PC-3 (cell line): ENCODE data around the gene VSTM2B. TPM values are rescaled to one million over a fixed set of nuclear protein-coding genes. Genes with fewer than 3 reads are reported as not detected.

ENCODE experiments used
- ATAC-seq: fragments of 200-7000 bp; cut with Tn5 transposase; 2 replicates; pipeline ENCODE4 v1.9.1; 2020; ENCODE audit warnings: mild to moderate bottlenecking, moderate library complexity
- BruUV-seq: library from RNA; stranded (reverse); fragments of 400-500 nt; replicated peaks from 2 replicates; lab custom pipeline; 2021; lab: Mats Ljungman, UMichigan
- CTCF ChIA-PET: fragments of 300-600 bp; sonication (Branson Sonifier 250); formaldehyde crosslinking; loops from one replicate; lab custom pipeline; 2022; ENCODE audit warnings: antibody characterized with exemption; lab: Charles Lee
- POLR2A ChIA-PET: fragments of 300-600 bp; sonication (Branson Sonifier 250); formaldehyde crosslinking; loops from one replicate; lab custom pipeline; 2022; ENCODE audit warnings: antibody characterized with exemption; ENCODE audit not compliant: unreplicated experiment; lab: Charles Lee
- DNase-seq: peaks from one replicate; pipeline ENCODE4 v3.0.0-alpha.2; 2015
- H2AFZ ChIP-seq: fragments of 300-600 bp; sonication (generic); 2 replicates; pipeline ENCODE4 v1.6.0; 2016; ENCODE audit warnings: antibody characterized with exemption, low read length
- H3F3A ChIP-seq: fragments of 300-600 bp; sonication (generic); one replicate; pipeline ENCODE4 v1.6.0; 2017; ENCODE audit warnings: antibody characterized with exemption, low read length, control low read depth, mild to moderate bottlenecking; ENCODE audit not compliant: unreplicated experiment
- H3K27ac ChIP-seq: fragments of 300-600 bp; sonication (generic); 2 replicates; pipeline ENCODE4 v1.5.1; 2016; ENCODE audit warnings: mild to moderate bottlenecking, low read length
- H3K27me3 ChIP-seq: fragments of 300-600 bp; sonication (generic); 2 replicates; pipeline ENCODE4 v1.6.1; 2016; ENCODE audit warnings: low read length, mixed read lengths
- H3K36me3 ChIP-seq: fragments of 300-600 bp; sonication (generic); 2 replicates; pipeline ENCODE4 v1.6.1; 2016; ENCODE audit warnings: low read depth, mixed run types, low read length, mixed read lengths
- H3K4me1 ChIP-seq: fragments of 300-600 bp; sonication (generic); 2 replicates; pipeline ENCODE4 v1.5.1; 2016; ENCODE audit warnings: low read length; ENCODE audit not compliant: insufficient read depth
- H3K4me2 ChIP-seq: fragments of 300-600 bp; sonication (generic); 2 replicates; pipeline ENCODE4 v1.6.0; 2016; ENCODE audit warnings: low read length
- H3K4me3 ChIP-seq: fragments of 300-600 bp; sonication (generic); 2 replicates; pipeline ENCODE4 v1.5.1; 2016; ENCODE audit warnings: mild to moderate bottlenecking, low read length, mixed read lengths
- H3K79me2 ChIP-seq: fragments of 300-600 bp; sonication (generic); 2 replicates; pipeline ENCODE4 v1.6.1; 2017; ENCODE audit warnings: low read length, mixed read lengths
- H3K9ac ChIP-seq: fragments of 300-600 bp; sonication (generic); 2 replicates; pipeline ENCODE4 v1.6.0; 2016; ENCODE audit warnings: mild to moderate bottlenecking, low read length
- H3K9me2 ChIP-seq: fragments of 300-600 bp; sonication (generic); replicated peaks from 2 replicates; pipeline ENCODE4 v1.6.1; 2016; ENCODE audit warnings: mixed run types, low read length, mixed read lengths
- H3K9me3 ChIP-seq: fragments of 300-600 bp; sonication (generic); 2 replicates; pipeline ENCODE4 v1.6.1; 2016; ENCODE audit warnings: low read length, mixed read lengths
- H4K20me1 ChIP-seq: fragments of 300-600 bp; sonication (generic); 2 replicates; pipeline ENCODE4 v1.6.1; 2016; ENCODE audit warnings: low read length, mixed read lengths
- EZH2 ChIP-seq: fragments of 300-600 bp; sonication (generic); IDR thresholded peaks from one replicate; pipeline ENCODE4 v1.6.1; 2017; ENCODE audit warnings: antibody characterized with exemption, mild to moderate bottlenecking, low read length; ENCODE audit not compliant: unreplicated experiment
- EZH2phosphoT487 ChIP-seq: fragments of 300-600 bp; sonication (generic); IDR thresholded peaks from 2 replicates; pipeline ENCODE4 v1.6.1; 2018; ENCODE audit warnings: mild to moderate bottlenecking, antibody characterized with exemption, low read length, borderline replicate concordance
- intact Hi-C: fragments of 100-400 bp; cut with micrococcal nuclease; formaldehyde crosslinking; loops from 2 replicates; pipeline ENCODE4 v1.9.0; 2023
- total RNA-seq: library from RNA; depleted of rRNA; stranded (reverse); fragments of >200 nt; gene quantifications from 2 replicates; pipeline ENCODE4 v1.2.3, GENCODE V29; 2014
- TF ChIP-seq, protein P1 (sequence below): fragments of 300-600 bp; sonication (generic); conservative IDR thresholded peaks from 2 replicates; pipeline ENCODE4 v1.5.1; 2017; ENCODE audit warnings: antibody characterized with exemption, low read depth, mild to moderate bottlenecking, low read length

The VSTM2B gene
- total RNA-seq, 1 experiment from 2014 or later = not detected

DNA sequence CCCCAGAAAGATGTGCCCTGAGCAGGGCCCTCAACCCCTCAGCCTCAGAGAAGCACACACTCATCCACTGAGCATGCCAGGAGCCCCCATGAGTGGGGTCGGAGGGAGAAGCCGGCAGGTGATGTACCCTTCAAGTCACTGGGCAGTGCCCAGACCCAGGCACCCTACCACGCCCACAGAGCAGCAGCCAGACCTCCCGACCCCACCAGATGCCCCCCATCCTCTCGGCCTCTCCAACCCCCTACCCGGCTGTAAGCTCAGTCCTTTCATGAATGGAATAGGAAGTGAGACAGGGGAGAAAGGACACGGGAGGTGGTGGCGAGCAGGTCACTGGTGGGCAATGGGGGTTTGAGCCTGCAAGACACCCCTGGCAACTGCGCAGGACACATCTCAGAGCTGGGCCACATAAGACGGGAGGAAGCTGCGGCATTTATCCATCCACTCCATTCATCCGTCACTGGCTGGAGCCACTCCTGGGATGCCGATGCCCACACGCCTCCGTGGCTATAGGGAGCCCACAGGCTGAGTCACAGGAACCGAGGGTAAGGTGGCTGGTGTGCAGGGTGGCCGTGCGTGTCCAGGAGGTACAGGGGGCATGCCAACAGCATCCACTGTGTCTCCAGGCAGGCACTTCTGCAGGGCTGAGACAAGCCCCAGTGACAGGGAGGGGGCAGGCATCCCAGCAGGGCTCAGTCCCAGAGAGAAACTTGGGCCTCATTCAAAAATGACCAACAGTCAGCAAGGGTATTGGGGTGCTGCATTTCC, 23.8 kb upstream of the VSTM2B start:
- peaks cover 24% of the 10 kb centered on the region for H3K27me3 ChIP-seq
- H2AFZ ChIP-seq = no peak overlapping the region
- no peak overlapping the region for H3K9ac ChIP-seq

DNA sequence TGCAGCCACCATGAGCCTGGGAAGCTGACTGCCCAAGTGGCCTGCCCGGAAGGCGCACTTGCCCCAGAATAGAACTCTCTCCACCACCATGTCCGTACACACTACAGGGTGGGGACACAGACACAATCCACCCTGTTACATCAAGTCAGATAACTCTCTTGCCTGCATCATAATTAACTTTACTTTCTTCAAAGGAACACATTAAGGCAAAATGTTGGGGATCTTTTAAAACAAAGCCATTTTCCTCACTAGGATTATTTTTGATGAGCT, 23.3 kb upstream of the VSTM2B start:
- H3K4me2 ChIP-seq = no peak overlapping the region
- ChIA-PET POLR2A (no interaction called here), CTCF (no interaction called here)
- no peaks in the 10 kb centered on the region for H3K4me1 ChIP-seq
- no peaks in the 10 kb centered on the region for H3K9me2 ChIP-seq
- DNase-seq (no peak), ATAC-seq (no peak)
- H3K9ac ChIP-seq = no peak overlapping the region
- intact Hi-C loops = no loop called here
- peaks cover 24% of the 10 kb centered on the region for H3K27me3 ChIP-seq
- BruUV-seq = no TSS peak
- H3K27ac ChIP-seq = no peak overlapping the region
- H3F3A ChIP-seq = no peaks in the 10 kb centered on the region
- no peak for TF ChIP-seq EZH2
- no peak for TF ChIP-seq EZH2phosphoT487
- TF ChIP-seq, protein P1, sequence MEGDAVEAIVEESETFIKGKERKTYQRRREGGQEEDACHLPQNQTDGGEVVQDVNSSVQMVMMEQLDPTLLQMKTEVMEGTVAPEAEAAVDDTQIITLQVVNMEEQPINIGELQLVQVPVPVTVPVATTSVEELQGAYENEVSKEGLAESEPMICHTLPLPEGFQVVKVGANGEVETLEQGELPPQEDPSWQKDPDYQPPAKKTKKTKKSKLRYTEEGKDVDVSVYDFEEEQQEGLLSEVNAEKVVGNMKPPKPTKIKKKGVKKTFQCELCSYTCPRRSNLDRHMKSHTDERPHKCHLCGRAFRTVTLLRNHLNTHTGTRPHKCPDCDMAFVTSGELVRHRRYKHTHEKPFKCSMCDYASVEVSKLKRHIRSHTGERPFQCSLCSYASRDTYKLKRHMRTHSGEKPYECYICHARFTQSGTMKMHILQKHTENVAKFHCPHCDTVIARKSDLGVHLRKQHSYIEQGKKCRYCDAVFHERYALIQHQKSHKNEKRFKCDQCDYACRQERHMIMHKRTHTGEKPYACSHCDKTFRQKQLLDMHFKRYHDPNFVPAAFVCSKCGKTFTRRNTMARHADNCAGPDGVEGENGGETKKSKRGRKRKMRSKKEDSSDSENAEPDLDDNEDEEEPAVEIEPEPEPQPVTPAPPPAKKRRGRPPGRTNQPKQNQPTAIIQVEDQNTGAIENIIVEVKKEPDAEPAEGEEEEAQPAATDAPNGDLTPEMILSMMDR = no peak
- H3K4me3 ChIP-seq = no peak overlapping the region
- H4K20me1 ChIP-seq = no peaks in the 10 kb centered on the region
- no peak overlapping the region for H2AFZ ChIP-seq
- H3K9me3 ChIP-seq = no peaks in the 10 kb centered on the region
- no peaks in the 10 kb centered on the region for H3K79me2 ChIP-seq
- H3K36me3 ChIP-seq = no peaks in the 10 kb centered on the region

More for the DNA sequence above, 23.8 kb upstream of the VSTM2B start:
- H3K79me2 ChIP-seq = no peaks in the 10 kb centered on the region
- no peak overlapping the region for H3K27ac ChIP-seq
- ATAC-seq (no peak), DNase-seq (no peak)
- no peaks in the 10 kb centered on the region for H3F3A ChIP-seq
- no peaks in the 10 kb centered on the region for H3K36me3 ChIP-seq
- TF ChIP-seq EZH2phosphoT487 = no peak
- TF ChIP-seq EZH2 = no peak
- TF ChIP-seq, protein P1 = no peak
- CTCF ChIA-PET = no interaction called here
- no TSS peak for BruUV-seq
- intact Hi-C loops = no loop called here
- POLR2A ChIA-PET = no interaction called here
- H3K9me3 ChIP-seq = no peaks in the 10 kb centered on the region
- H3K4me3 ChIP-seq = no peak overlapping the region
- H4K20me1 ChIP-seq = no peaks in the 10 kb centered on the region
- H3K4me1 ChIP-seq = no peaks in the 10 kb centered on the region
- H3K4me2 ChIP-seq = no peak overlapping the region
- no peaks in the 10 kb centered on the region for H3K9me2 ChIP-seq

DNA sequence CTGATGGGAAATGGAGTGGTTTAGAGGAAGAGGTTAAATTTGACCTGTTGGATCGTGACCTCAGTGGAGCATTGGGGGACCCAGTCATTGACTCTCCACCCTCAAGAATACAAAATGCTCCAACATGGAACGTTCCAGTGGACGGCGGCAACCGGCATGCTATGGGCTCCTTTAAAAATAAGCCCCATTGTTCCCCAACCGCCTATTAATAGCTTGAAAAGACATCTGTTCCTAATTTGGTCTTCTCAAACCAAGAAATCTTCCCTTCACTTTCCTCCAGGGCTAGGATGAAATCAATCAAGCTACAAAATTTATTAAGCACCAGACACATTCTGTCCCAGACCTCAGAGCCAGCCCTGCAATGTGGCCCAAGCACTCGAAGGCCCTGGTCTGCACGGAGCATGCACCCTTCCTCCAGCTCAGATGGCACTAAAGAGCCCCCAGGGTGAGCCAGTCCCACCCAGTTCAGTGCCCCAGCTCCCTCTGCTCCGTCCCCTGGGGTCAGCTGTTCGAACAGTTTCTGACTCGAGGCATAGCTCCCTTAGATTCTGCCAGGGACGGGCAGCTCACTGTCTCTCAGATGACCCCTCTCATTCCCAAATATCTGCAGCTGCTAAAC, 22.5 kb upstream of the VSTM2B start:
- Histone ChIP-seq H3K79me2 (no peaks in the 10 kb centered on the region), H3K36me3 (no peaks in the 10 kb centered on the region), H2AFZ (no peak overlapping the region), H3K27me3 (peaks cover 24% of the 10 kb centered on the region), H3K4me2 (no peak overlapping the region), H3K4me3 (no peak overlapping the region), H3F3A (no peaks in the 10 kb centered on the region), H3K9me3 (no peaks in the 10 kb centered on the region), H3K4me1 (no peaks in the 10 kb centered on the region), H3K9ac (no peak overlapping the region), H3K27ac (no peak overlapping the region), H4K20me1 (no peaks in the 10 kb centered on the region), H3K9me2 (no peaks in the 10 kb centered on the region)
- TF ChIP-seq EZH2 (no peak), EZH2phosphoT487 (no peak)
- TF ChIP-seq, protein P1 = no peak
- ChIA-PET POLR2A (interaction anchor here (0.6 kb wide), 1 partner anchor 99 kb away, joined by 3 read pairs; no protein-coding TSS in a partner anchor), CTCF (no interaction called here)
- intact Hi-C loops = no loop called here
- DNase-seq (no peak), ATAC-seq (no peak)
- BruUV-seq = no TSS peak
